ENCODE measurements around the gene TBX19.

The TBX19 gene

GRCh38 chr1:168281603-168282325 is 1.1 kb downstream of the TBX19 start:
- DNase-seq (ENCODE audit: low spot score): no peak

DNA sequence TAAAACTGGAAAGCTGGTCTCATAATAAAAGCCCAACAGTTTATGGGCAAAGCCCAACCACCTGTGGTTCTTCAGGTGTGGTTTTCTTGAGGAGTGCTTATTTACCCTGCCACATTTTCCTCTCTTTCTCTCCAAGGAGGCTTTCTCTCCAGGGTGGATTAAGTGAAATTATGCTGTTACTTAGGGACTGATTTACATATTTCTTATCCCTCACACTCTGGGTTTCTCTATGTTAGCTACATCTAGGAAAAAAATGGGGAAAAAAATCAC is 4.8 kb downstream of the TBX19 start:
- no peak for DNase-seq (ENCODE audit: low spot score)

- DNase-seq (ENCODE audit: low spot score): no peak
These were observed 5.6 kb downstream of the TBX19 start for GRCh38 chr1:168285971-168286927.

DNA sequence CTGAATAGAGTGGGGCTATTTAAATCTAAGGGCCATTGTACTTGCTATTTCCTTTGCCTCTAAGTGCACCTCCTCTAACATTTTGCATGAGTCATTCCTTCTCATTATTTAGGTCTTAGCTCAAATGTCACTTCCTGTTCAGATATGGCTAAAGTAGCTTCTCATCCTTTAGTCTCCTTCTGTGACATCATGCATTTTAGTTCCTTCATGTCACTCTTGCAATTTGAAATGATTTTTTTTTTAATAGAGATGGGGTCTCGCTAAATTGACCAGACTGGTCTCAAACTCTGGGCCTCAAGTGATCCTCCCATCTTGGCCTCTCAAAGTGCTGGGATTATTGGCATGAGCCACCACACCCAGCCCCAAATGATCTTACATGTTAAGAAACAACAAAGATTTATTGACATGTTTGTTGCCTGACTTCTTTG is 6.6 kb downstream of the TBX19 start:
- no peak for DNase-seq (ENCODE audit: low spot score)

DNA sequence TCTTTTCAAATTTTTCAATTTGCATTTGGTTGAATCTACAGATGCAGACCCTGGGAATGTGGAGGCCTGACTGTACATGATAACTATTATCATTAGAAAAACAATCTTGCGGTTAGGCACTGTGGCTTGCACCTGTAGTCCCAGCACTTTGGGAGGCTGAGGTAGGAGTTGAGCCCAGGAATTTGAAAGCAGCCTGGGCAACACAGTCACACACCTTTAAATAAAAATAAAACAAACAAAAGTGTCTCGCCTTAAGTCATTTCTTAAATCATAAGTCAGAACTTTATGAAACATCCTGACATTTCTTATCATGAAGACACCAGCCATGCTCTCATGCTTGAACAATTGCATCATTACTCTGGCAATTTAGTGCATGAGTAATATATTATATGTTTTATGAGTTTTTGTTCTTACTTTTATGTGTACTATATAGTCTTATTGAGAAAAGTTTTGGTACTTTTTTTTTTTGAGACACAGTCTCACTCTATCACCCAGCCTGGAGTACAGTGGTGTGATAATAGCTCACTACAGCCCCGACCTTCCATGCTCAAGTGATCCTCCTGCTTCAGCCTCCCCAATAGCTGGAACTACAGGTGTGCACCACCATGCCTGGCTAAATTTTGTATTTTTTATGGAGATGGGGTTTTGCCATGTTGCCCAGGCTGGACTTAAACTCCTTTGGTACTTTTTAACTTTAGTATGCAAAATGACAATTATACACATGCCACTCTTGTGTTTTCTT is 7.8 kb downstream of the TBX19 start:
- DNase-seq (ENCODE audit: low spot score): no peak

- no peak for DNase-seq (ENCODE audit: low spot score)
These were observed 10.7 kb downstream of the TBX19 start for GRCh38 chr1:168291222-168291837.

- no peak for DNase-seq (ENCODE audit: low spot score)
These were observed 12.7 kb downstream of the TBX19 start for GRCh38 chr1:168293356-168293755.

- DNase-seq (ENCODE audit: low spot score): no peak
These were observed 14.9 kb downstream of the TBX19 start for GRCh38 chr1:168295411-168296114.

DNA sequence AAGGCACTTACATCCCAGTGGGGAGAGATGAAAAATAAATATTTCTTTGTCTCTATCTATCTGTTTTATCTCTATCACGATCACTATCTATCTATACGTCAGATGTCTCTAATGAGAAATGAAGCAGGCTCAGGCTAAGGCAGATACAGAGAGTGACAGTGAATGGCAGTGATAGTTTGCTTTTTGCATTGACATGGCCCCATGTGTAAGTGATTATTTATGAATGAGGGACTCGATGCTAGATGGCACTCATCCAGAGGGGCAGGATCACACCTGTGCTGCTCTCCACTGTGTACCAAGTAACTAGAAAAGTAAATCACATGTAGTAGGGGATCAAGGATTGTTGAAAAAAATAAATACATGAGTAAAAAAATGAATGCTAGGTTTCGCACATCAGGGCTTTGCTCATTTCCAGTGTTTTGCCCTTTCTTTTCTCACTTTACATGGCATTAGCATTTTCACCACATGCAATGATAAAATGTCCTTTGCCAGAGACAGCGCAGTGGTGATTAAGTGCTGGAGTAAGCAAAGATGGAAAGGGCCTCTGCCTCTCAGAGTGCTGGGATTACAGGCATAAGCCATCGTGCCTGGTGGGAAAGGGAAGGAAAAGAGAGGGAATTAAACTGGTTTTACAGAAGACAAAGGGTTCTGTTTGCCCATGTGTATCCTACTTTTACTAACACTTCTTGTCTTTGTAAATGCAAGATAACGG is 16.5 kb downstream of the TBX19 start:
- DNase-seq (ENCODE audit: low spot score): no peak

- no peak for DNase-seq (ENCODE audit: low spot score)
These were observed 17.8 kb downstream of the TBX19 start for GRCh38 chr1:168298446-168298845.

- DNase-seq (ENCODE audit: low spot score): no peak
These were observed 19.9 kb downstream of the TBX19 start for GRCh38 chr1:168300626-168301025.

- no peak for DNase-seq (ENCODE audit: low spot score)
These were observed 21.1 kb downstream of the TBX19 start for GRCh38 chr1:168301664-168302320.

DNA sequence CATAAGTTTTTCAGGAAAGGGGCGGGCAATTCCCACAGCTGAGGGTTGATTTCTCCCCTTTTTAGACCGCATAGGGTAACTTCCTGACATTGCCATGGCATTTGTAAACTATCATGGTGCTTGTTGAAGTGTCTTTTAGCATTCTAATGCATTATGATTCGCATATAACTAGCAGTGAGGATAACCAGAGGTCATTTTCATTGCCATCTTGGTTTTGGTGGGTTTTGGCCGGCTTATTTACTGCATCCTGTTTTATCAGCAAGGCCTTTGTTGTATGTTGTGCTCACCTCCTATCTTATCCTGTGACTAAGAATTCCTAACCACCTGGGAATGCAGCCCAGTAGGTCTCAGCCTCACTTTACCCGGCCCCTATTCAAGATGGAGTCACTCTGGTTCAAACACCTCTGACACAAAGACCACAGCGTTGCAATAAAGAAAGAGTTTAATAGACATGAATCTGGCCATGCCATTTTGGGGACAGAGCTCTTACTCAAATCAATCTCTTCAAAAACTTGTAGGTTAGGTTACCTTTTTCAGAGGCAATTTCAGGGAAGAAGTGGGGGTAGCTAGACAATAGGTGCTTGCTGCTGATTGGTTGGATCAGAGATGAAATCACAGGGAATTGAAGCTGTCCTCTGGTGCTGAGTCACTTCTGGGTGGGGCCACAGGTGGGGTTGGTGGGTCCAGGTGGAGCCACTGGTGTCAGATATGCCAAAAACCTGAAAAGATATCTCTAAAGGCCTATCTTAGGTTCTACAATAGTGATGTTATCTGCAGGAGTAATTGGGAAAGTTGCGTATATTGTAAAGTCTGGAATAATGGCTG is 23.3 kb downstream of the TBX19 start:
- DNase-seq (ENCODE audit: low spot score): no peak

- DNase-seq (ENCODE audit: low spot score): no peak
These were observed 24.2 kb downstream of the TBX19 start for GRCh38 chr1:168304865-168305264.

DNA sequence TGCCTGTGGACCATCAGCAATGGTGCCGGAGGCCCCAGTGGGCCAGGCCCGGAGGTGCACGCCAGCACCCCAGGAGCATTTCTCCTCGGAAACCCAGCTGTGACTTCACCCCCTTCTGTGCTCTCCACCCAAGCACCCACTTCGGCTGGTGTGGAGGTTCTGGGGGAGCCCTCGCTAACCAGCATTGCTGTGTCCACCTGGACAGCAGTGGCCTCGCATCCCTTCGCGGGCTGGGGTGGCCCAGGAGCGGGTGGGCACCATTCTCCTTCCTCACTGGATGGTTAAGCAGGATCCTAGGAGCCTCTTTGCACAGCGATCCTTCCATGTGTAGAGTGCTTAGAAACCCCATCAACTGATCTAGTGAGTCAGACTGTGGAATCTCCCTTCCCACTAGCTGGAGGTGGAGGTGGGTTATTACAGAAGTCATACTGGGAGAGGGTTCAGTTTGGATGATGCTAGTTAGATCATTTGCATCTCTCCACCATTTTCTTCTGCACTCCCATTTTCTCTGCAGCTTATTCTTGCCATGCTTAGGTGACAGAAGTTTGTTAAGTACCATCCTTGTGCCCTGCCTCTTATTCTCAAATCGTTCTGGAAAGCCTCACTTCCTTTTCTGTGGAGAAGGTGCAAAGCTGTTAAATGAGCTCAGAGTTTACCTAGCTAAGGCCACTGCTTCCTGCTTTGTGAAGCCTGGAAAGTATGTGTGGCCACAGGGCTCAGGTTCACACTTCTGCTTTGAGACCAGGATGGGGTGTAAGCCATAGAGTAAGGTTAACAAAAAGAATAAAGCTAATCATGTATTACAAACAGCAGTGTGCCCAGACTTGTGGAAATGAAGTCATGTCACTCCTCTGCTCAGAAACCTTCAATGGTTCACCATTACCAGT is 32.3 kb downstream of the TBX19 start:
- peak; percentile 20 for DNase-seq (ENCODE audit: low spot score)

DNA sequence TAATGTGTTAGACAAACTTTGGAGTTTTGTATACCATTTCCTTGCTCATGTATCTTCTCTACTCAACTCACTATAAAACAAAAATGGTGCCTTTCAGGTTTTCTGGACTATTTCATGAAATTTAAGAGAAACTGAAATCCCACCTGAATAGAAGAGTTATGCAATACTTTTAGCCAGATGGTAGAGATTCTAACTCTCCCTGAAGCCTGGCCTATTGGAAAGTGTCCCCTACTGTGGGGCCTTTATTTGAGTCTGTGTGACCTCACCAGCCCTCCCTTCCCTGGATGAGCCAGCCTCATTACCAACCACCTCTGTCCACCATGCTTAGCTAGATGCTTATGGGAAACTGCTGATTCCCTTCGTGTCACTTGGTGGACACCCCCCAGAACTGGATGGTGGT is 35.5 kb downstream of the TBX19 start:
- no peak for DNase-seq (ENCODE audit: low spot score)

DNA sequence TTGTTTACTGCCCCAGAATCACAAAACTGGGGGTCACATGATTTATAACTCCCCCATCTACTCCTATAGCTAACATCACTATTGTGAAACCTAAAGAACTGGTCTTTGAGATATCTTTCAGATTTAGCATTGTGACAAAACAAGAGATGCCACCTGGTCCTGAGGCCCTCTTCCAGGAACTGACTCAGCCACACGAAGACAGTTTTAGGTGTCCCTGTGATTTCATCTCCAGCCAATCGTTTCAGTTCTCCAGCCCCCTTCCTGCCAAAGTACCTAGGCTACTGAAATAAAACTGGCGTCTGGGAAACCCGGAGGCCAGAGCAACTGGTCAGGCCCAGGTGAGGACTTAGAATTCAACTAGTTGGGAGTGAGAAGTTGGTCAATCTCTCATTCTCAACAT is 36.6 kb downstream of the TBX19 start:
- DNase-seq (ENCODE audit: low spot score): no peak

GRCh38 chr1:168319691-168320090 is 39.0 kb downstream of the TBX19 start:
- no peak for DNase-seq (ENCODE audit: low spot score)

DNA sequence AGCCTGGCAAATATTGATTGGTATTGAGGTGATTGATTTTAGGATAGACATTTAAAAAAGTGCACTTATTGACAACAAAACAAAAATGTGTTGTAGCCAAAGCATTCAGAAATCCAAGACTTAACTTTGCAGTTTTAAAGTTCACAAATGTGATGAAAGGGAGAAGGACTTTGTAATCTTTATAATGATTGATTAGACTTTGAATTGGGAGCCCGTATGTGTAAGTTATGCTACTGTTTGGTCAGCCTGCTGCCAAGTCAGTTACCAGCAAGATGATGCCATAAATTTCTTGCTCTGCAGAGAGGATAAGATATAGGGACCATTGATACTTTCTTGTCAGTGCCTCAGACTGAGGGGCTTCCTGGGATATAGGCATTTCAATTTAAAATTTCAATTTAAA is 39.5 kb downstream of the TBX19 start:
- DNase-seq (ENCODE audit: low spot score): no peak

Measured in putamen (tissue), 1 donor.